Dendritic cell treated with granulocyte-macrophage colony-stimulating factor and Interleukin-4, amounts not matched to agents 40 ng/mL and 50 ng/mL, for 4 days (primary cell): ENCODE data around the gene RYR2.

Experiments used
- H3K27ac Mint-ChIP-seq: one replicate; pipeline ENCODE4 v1.8.0; 2022; ENCODE audit warnings: mild to moderate bottlenecking, mixed read lengths
- H3K27me3 Mint-ChIP-seq: one replicate; pipeline ENCODE4 v1.8.0; 2022; ENCODE audit warnings: mild to moderate bottlenecking, mixed read lengths
- H3K36me3 Mint-ChIP-seq: one replicate; pipeline ENCODE4 v1.8.0; 2022; ENCODE audit warnings: low read depth, mixed read lengths
- H3K4me1 Mint-ChIP-seq: one replicate; pipeline ENCODE4 v1.8.0; 2022; ENCODE audit warnings: low read depth, mixed read lengths
- H3K4me3 Mint-ChIP-seq: one replicate; pipeline ENCODE4 v1.8.0; 2022; ENCODE audit warnings: mild to moderate bottlenecking, moderate library complexity, mixed read lengths
- H3K9me3 Mint-ChIP-seq: one replicate; pipeline ENCODE4 v1.8.0; 2022; ENCODE audit warnings: mixed read lengths
- intact Hi-C: fragments of 100-400 bp; cut with micrococcal nuclease; formaldehyde crosslinking; loops from one replicate; pipeline ENCODE4 v1.15.0; 2022

RYR2 gene

DNA sequence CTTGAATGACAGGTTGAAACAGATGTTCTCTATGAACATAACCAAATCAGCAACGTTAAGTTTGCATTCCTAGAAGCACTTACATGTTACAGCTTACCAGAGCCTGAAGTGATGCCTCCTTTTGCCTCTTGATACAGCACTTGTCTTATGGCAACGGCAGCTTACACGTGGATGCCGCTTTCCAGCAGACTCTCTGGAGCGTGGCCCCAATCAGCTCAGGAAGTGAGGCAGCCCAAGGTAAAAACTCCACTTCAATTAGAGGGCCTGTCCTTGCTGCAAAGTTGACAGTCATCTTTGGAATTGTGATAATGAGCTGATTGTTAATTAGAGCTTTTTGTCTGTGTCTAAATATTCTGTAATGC, 345.1 kb downstream of the RYR2 start:
- Mint-ChIP-seq H3K36me3 (no peaks in the 10 kb centered on the region), H3K4me1 (no peaks in the 10 kb centered on the region), H3K27ac (no peak overlapping the region), H3K9me3 (no peaks in the 10 kb centered on the region), H3K4me3 (no peak overlapping the region), H3K27me3 (no peaks in the 10 kb centered on the region)
- intact Hi-C loops = loop anchor here (2.0 to 10.0 kb wide), 2 partner anchors 778 to 1282 kb away; no protein-coding TSS in a partner anchor

DNA sequence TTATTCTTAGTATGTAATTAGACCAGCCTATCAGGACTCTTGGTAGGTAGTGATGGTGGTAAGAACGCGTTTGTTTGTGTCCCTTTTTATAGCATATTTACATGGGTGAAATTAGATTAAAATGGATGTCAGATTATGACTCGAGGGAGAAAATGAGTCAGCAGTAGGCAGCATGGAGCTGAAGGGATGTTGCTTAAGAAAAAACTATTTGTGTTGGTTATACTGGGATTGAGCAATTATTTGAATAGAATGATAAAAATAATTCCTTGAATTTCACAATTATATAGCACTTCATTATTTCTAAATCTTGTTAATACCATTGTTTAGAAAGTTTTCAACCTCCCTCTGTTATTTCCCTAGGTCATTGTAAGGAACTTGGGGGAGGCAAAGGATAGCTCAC, 348.8 kb downstream of the RYR2 start:
- H3K27me3 Mint-ChIP-seq = no peaks in the 10 kb centered on the region
- no peaks in the 10 kb centered on the region for H3K9me3 Mint-ChIP-seq
- H3K27ac Mint-ChIP-seq = no peak overlapping the region
- no peaks in the 10 kb centered on the region for H3K4me1 Mint-ChIP-seq
- intact Hi-C loops = no loop called here
- no peak overlapping the region for H3K4me3 Mint-ChIP-seq
- no peaks in the 10 kb centered on the region for H3K36me3 Mint-ChIP-seq

- Mint-ChIP-seq H3K27me3 (no peaks in the 10 kb centered on the region), H3K4me3 (no peak overlapping the region), H3K9me3 (no peaks in the 10 kb centered on the region), H3K4me1 (no peaks in the 10 kb centered on the region), H3K27ac (no peak overlapping the region), H3K36me3 (no peaks in the 10 kb centered on the region)
- intact Hi-C loops = no loop called here
Measured at GRCh38 chr1:237393632-237394031, 351.6 kb downstream of the RYR2 start.

DNA sequence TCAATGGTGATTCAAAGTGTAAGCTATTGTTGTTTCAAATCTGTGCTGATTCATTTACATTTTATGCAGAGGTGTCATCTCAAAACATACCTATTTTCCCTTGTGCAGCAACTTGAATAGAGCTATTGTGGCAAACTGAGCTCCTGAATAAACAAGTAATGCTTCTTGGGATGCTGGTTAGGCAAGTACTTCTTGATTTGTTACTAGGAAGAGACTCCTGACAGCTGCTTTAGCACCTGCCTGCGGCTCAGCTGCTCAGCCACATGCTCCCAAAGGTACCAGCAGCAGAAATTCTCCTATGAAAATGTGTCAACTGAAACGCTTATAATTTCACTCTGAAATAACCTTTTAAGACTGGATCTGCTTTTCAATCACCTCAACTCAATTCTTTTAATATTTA, 352.3 kb downstream of the RYR2 start:
- Mint-ChIP-seq H3K9me3 (peaks cover 1% of the 10 kb centered on the region), H3K4me1 (no peaks in the 10 kb centered on the region), H3K4me3 (no peak overlapping the region), H3K27me3 (no peaks in the 10 kb centered on the region), H3K27ac (no peak overlapping the region), H3K36me3 (no peaks in the 10 kb centered on the region)
- intact Hi-C loops = no loop called here

- Mint-ChIP-seq H3K9me3 (peaks cover 16% of the 10 kb centered on the region), H3K4me1 (no peaks in the 10 kb centered on the region), H3K4me3 (no peak overlapping the region), H3K27me3 (no peaks in the 10 kb centered on the region), H3K36me3 (no peaks in the 10 kb centered on the region), H3K27ac (no peak overlapping the region)
- intact Hi-C loops = no loop called here
Measured at GRCh38 chr1:237396426-237396825, 354.4 kb downstream of the RYR2 start.

GRCh38 chr1:237398751-237399150, 356.8 kb downstream of the RYR2 start:
- intact Hi-C loops = no loop called here
- Mint-ChIP-seq H3K36me3 (no peaks in the 10 kb centered on the region), H3K4me1 (no peaks in the 10 kb centered on the region), H3K27me3 (no peaks in the 10 kb centered on the region), H3K27ac (no peak overlapping the region), H3K9me3 (peaks cover 27% of the 10 kb centered on the region), H3K4me3 (no peak overlapping the region)

DNA sequence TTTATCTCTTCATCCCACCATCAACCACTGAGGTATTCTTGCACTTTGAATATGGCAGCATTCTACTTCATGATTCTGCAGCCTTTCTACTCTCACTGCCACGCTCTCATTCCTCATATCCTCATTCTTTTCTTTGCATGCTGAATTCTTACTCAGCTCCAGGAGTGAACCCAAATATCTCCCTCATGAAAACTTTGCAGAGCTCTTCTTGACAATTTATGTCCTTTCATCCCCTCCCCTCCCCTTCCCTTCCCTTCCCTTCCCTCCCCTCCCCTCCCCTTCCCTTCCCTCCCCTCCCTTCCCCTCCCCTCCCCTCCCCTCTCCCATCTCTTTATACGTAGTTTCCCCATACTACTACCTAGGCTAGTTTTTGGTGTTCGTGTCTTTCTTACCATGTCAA, 363.9 kb downstream of the RYR2 start:
- no peak overlapping the region for H3K27ac Mint-ChIP-seq
- intact Hi-C loops = no loop called here
- no peaks in the 10 kb centered on the region for H3K4me1 Mint-ChIP-seq
- no peaks in the 10 kb centered on the region for H3K27me3 Mint-ChIP-seq
- no peaks in the 10 kb centered on the region for H3K36me3 Mint-ChIP-seq
- peaks cover 18% of the 10 kb centered on the region for H3K9me3 Mint-ChIP-seq
- H3K4me3 Mint-ChIP-seq = no peak overlapping the region

- intact Hi-C loops = no loop called here
- Mint-ChIP-seq H3K27me3 (no peaks in the 10 kb centered on the region), H3K36me3 (no peaks in the 10 kb centered on the region), H3K4me3 (no peak overlapping the region), H3K4me1 (no peaks in the 10 kb centered on the region), H3K27ac (no peak overlapping the region), H3K9me3 (peaks cover 6% of the 10 kb centered on the region)
Measured at GRCh38 chr1:237411621-237412020, 369.6 kb downstream of the RYR2 start.

- H3K4me3 Mint-ChIP-seq = no peak overlapping the region
- H3K27me3 Mint-ChIP-seq = no peaks in the 10 kb centered on the region
- no peaks in the 10 kb centered on the region for H3K9me3 Mint-ChIP-seq
- no peak overlapping the region for H3K27ac Mint-ChIP-seq
- no peaks in the 10 kb centered on the region for H3K4me1 Mint-ChIP-seq
- no peaks in the 10 kb centered on the region for H3K36me3 Mint-ChIP-seq
- intact Hi-C loops = no loop called here
Measured at GRCh38 chr1:237416924-237417655, 375.1 kb downstream of the RYR2 start.

GRCh38 chr1:237428809-237429208, 386.8 kb downstream of the RYR2 start:
- H3K36me3 Mint-ChIP-seq = no peaks in the 10 kb centered on the region

DNA sequence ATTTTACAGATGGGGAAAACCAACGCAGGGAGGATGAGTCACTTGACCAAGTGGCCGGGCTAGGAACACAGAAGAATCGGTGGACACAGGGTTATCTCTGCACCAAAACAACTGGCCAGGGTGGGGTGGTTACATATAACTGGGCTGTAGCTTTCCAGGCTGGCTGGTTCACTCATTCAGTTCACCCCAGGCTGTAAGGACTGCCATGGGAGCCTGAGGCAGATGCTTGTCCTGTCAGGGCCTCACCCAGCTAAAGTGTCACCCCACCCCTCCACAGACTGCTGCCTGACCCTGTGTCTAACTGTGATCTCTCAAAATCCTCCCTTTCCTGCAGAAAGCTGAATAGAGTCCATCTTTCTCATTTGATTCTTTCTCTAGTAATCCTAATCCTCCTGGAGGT, 387.3 kb downstream of the RYR2 start:
- no peaks in the 10 kb centered on the region for H3K27me3 Mint-ChIP-seq

More at GRCh38 chr1:237428809-237429208, 386.8 kb downstream of the RYR2 start:
- peaks cover 8% of the 10 kb centered on the region for H3K9me3 Mint-ChIP-seq
- no peak overlapping the region for H3K4me3 Mint-ChIP-seq
- H3K4me1 Mint-ChIP-seq = no peaks in the 10 kb centered on the region
- intact Hi-C loops = no loop called here
- H3K27ac Mint-ChIP-seq = no peak overlapping the region
- H3K27me3 Mint-ChIP-seq = no peaks in the 10 kb centered on the region

DNA sequence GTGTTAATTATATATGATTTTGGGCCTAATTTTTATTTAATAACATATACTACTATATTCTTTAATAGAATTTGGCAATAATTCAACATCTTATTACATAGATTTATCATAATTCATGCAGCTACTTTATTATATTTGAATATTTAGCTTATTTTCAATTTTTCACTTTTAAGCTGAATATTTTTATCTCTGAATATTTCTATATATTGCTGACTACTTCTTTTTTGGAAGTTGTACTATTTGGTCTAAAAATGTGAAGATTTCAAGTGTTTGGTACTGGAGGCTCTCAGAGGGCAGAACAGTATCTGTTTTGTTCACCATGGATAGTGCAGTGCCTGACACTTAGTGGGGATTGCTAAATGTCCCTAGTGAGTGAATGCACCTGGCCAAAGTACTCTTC, 389.5 kb downstream of the RYR2 start:
- Mint-ChIP-seq H3K36me3 (no peaks in the 10 kb centered on the region), H3K4me1 (no peaks in the 10 kb centered on the region), H3K27ac (no peak overlapping the region), H3K27me3 (no peaks in the 10 kb centered on the region), H3K4me3 (no peak overlapping the region), H3K9me3 (peaks cover 8% of the 10 kb centered on the region)
- intact Hi-C loops = no loop called here

More for the DNA sequence above, 387.3 kb downstream of the RYR2 start:
- H3K4me3 Mint-ChIP-seq = no peak overlapping the region
- intact Hi-C loops = no loop called here
- no peaks in the 10 kb centered on the region for H3K4me1 Mint-ChIP-seq
- no peak overlapping the region for H3K27ac Mint-ChIP-seq
- no peaks in the 10 kb centered on the region for H3K36me3 Mint-ChIP-seq
- H3K9me3 Mint-ChIP-seq = peaks cover 8% of the 10 kb centered on the region

DNA sequence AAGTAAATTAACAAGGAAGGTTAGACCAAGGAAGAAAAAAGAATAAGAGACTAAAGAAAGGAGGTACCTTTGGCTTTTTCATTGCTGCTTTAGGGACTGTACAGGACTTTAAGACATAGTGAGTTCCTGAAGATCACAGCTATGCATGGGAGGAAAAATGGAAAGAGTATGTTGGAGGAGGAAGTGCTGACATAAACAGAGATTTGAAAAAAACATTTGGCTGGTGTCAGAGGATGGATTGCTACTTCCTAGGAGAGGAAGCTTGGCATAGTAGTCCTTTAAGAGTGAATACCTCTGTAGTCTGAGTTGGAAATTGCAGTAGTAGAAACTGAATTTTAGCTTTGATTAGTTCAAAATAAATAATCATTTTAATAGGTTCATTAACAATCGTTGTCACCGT, 398.4 kb downstream of the RYR2 start:
- Mint-ChIP-seq H3K9me3 (no peaks in the 10 kb centered on the region), H3K36me3 (no peaks in the 10 kb centered on the region), H3K27ac (no peak overlapping the region), H3K4me1 (no peaks in the 10 kb centered on the region), H3K27me3 (no peaks in the 10 kb centered on the region), H3K4me3 (no peak overlapping the region)
- intact Hi-C loops = no loop called here

DNA sequence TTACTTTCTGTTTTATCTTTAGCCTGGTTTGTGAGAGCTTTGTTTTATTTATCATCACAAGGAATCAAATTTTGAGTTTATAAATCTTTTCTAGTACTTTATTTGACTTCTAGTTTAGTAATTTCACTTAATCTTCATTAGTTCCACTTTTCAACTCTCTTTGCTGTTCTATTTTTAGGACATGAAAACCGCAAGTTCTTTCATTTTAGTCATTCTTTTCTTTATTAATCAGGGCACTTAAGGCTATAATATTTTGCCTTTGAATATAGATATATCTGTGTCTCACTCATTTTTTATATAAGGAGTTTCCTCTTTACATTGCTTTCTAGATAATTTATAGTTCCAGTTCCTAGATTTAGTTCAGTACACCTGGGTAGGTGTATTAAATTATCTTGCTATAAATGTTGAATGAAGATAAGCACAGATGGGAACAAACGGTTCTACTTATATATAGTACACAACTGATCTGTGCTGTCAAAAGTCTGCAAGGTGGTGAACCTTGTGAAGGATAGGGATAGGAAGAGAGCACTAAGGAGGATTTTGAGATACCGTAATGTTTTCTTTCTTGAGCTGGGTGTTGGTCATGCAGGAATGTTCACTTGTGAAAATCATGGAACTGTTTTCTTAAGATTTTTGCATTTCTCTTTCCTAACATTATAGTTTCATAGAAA, 402.3 kb downstream of the RYR2 start:
- no peaks in the 10 kb centered on the region for H3K9me3 Mint-ChIP-seq
- no peaks in the 10 kb centered on the region for H3K4me1 Mint-ChIP-seq
- no peak overlapping the region for H3K4me3 Mint-ChIP-seq
- no peaks in the 10 kb centered on the region for H3K27me3 Mint-ChIP-seq
- no peak overlapping the region for H3K27ac Mint-ChIP-seq
- intact Hi-C loops = no loop called here
- H3K36me3 Mint-ChIP-seq = no peaks in the 10 kb centered on the region

DNA sequence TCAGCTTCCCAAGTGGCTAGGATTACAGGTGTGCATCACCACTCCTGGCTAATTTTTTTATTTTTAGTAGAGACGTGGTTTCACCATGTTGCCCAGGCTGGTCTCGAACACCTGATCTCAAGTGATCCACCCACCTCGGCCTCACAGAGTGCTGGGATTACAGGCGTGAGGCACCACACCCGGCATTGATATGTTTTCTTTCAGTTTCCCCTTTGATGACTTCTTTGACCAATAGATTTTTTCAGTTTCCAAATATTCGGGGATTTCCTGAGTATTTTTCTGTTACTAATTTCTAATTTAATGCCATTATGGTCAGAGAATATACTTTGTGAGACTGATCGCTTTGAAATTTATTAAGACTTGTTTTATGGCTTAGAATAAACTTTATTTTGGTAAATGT, 406.1 kb downstream of the RYR2 start:
- no peaks in the 10 kb centered on the region for H3K36me3 Mint-ChIP-seq
- H3K27ac Mint-ChIP-seq = no peak overlapping the region
- intact Hi-C loops = no loop called here
- no peaks in the 10 kb centered on the region for H3K9me3 Mint-ChIP-seq
- H3K4me1 Mint-ChIP-seq = no peaks in the 10 kb centered on the region
- no peaks in the 10 kb centered on the region for H3K27me3 Mint-ChIP-seq
- no peak overlapping the region for H3K4me3 Mint-ChIP-seq
